ENCODE results near the gene SCD5.
A peak's percentile ranks its signal among the peaks of the same experiment; 100 is the strongest.

SCD5 gene

DNA sequence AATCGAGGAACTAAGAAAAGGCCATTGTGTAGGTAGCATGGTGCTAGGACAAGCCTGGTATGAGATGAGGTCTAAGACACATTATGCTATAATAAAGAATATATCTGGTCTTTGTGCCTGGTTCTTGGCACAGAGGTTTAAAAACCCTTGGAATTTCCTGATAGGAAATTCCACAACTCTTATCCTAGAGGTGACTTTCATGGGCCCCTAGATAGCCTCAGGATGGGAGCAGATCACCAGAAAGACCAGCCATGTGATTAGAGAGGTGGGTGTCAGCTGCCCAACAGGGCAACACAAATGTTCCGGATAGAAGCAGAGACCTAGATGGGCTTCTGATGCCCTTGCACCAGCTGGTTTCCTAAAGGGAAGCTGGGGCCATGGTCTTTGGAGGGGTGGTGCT, 107.2 kb downstream of the SCD5 start:
- peak; percentile 33 for DNase-seq (ENCODE audit: low spot score)

DNA sequence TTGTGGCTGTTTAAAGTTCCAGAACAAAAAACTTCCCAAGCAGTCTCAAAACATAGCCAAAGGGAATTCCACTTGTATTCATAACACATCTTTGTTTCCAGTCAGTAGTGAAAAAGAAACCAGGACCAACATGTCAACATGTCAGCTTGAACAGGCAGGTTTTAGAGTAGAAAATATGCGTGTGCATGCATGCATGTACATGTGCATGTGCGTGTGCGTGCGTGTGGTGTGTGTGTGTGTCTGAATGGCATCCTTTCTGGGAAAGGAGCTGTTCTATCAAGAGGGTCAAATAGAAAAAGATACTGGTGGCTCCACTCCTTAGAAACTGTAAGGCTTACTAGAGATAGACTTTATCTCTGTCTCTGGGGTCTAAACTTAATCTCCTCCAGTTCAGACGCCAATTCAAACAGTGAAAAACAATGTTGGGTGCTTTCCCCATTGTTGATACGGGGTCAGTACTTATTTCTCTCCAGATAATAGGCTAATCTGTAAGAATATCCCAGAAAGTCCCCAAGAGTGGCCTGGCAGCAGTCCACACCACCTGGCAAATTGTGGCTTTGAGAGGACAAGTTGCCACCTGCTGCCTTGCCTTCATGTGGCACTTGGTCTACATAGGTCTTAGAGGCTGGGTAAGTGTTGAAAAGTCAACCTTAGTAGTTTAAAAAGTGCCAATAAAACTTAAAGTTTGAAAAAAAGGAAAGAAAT, 110.4 kb downstream of the SCD5 start:
- no peak for DNase-seq (ENCODE audit: low spot score)

DNA sequence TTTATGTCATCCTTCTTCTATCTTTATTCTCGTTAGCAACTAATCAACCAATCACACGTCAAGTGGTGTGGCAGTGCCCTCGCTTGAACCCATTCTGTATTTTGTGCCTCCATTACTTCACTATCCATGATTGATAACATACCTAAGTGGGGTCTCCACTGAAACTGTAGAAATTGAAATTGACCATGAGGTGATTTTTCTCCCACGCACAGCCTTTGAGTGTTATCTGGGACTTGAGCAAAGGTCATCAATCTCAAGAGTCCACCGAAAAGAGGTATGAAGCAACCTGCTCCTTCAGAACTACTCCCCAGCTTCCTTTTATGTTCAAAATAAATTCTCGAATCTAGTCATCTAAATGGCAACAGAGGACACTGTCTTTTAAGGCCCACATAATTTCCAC, 111.1 kb downstream of the SCD5 start:
- no peak for DNase-seq (ENCODE audit: low spot score)

DNA sequence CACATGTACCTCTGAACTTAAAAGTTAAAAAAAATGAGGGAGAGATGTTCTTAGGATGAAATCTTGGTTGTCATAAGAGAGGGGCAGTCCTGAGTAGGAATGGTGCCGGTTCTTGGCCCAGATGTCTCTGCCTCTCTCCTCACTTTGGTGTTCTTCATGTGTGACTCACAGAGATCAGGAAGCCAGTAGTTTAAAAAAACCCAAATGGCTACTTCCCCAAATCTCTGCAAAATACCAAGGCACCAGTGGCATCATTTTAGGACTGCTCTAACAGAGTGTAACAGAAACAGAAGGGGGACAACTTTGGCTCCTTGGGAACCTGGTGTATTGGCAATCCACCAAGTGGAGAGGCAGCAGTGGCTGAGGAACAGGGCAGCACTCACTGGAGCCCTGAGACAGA, 116.8 kb downstream of the SCD5 start:
- DNase-seq (ENCODE audit: low spot score), result no peak

DNA sequence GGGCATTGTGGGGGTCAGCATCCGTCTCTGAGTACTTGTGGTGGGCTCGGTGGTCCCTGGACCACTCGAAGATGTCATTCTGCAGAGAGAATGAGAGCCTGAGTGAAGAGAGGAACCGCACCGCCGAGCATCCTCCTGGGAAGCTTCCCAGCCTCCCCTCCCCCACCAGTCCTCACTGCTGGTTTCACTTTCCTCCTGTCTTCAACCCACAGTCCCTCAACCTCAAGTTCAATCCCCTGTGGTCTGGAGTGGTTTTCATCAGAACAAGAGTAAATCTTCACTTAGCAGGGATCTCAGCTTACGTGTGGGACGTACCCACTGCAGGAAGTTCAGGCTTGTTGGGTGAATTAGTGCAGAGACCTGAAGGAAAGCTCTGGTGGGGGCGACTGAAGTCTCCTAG, 117.8 kb downstream of the SCD5 start:
- DNase-seq (ENCODE audit: low spot score), result no peak

GRCh38 chr4:82679531-82679930, 119.1 kb downstream of the SCD5 start:
- no peak for DNase-seq (ENCODE audit: low spot score)

DNA sequence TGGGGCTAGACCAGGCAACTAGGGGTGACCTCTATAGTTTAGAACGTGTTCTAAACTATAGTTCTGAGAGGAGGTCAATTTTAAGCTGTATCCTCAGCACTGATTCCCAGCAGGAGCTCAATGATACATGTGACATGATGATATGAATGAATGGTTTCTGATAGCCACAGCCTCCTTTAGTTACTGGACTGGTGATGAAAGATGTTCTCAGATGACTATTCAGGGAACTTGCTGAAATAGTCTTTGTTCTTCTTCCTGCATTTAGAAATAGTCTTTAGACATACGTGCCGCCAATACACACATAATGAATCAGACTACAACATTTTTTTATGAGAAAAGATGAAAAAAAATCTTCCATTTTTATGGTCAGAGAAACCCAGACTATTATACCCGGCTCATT, 120.5 kb downstream of the SCD5 start:
- no peak for DNase-seq (ENCODE audit: low spot score)

DNA sequence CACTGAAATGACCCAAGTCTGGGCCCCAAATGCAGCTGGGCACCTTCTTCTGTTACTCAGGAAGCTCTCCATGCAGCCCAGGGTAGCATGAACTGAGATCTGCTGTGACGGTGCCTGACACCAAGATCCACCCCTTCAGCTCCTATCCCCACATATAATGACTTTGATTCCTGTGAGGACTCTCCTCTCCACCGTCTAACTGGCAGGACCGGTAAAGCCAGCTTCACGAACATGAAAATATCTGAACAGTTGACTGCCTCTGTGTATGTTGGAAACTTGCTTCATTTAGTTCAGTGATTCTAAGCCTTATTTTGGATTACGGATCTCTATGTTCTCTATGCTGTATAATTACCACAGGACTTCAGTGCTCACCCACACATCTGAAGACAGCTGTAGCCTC, 121.3 kb downstream of the SCD5 start:
- DNase-seq (ENCODE audit: low spot score), result no peak

GRCh38 chr4:82667761-82668480, 130.7 kb downstream of the SCD5 start:
- no peak for DNase-seq (ENCODE audit: low spot score)

GRCh38 chr4:82666970-82667665, 131.5 kb downstream of the SCD5 start:
- DNase-seq (ENCODE audit: low spot score), result no peak

- no peak for DNase-seq (ENCODE audit: low spot score)
These were observed 137.2 kb downstream of the SCD5 start for GRCh38 chr4:82661181-82661992.

- DNase-seq (ENCODE audit: low spot score), result peak; percentile 6
These were observed 146.5 kb downstream of the SCD5 start for GRCh38 chr4:82652062-82652461.

- DNase-seq (ENCODE audit: low spot score), result no peak
These were observed 147.7 kb downstream of the SCD5 start for GRCh38 chr4:82650868-82651267.

GRCh38 chr4:82648356-82648755, 150.2 kb downstream of the SCD5 start:
- DNase-seq (ENCODE audit: low spot score), result no peak

DNA sequence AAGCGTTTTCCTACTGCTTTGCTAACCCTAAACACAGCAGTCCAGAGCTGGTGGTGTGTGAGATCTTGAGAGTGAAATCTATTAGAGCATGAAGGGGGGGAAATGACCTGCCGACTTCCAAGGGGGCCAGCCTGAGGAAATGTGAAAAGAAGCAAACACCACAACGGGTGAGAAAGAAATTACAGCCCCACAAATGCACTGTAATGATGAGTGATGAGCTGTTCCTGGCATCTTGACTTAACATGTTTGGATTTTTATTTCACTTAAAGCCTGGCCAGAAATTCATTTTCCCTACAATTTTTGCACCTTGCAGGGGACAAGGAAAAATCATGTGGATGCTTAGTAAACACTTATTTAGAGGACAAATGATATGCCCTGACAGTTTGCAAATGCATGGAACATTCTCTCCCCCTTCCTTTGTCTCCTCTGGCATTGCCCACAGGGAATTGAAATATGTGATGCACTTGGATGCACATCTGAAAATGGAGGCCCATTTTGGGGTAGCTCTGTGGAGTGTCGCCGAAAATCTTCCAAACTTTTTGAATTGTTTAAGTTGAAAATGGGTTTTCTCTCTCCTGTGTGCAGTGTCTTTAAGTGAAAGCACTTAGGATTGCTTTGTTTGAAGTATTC, 152.5 kb downstream of the SCD5 start:
- no peak for DNase-seq (ENCODE audit: low spot score)

DNA sequence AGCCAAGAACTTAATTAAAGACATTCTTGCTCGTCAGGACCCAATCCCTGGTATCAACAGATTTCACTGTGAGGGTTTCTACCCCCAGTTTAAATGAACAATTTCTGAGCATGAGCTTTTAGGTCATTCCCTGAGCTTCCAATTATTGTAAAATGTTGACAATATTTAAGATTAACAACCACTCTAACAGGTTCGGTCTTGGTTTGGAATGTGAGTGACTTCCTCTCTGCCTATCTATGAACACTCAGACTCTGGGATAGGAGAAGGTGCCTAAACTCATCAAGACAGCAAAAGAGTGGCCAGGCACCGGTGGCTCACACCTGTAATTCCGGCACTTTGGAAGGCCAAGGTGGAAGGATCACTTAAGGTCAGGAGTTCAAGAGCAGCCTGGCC, 153.9 kb downstream of the SCD5 start:
- DNase-seq (ENCODE audit: low spot score), result no peak

- no peak for DNase-seq (ENCODE audit: low spot score)
These were observed 154.4 kb downstream of the SCD5 start for GRCh38 chr4:82643994-82644733.

DNA sequence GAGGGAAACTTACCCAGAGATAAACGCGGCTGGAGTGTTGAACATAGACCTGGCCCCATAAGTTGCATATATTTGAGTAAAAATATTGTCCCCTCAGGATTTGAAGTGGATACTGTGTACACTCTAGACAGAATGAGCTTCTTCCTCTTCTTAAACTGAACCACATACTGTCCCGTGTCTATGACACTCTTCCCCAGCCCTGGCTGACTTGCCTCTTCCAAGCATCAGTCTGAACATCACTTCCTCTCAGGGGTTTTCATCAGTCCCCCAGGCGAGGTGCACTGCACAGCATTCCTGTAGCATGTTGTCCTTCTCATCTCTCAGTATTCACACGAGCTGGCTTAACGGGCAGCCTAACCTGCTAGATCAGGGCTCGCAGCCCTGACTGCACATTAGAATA, 156.3 kb downstream of the SCD5 start:
- DNase-seq (ENCODE audit: low spot score), result no peak

DNA sequence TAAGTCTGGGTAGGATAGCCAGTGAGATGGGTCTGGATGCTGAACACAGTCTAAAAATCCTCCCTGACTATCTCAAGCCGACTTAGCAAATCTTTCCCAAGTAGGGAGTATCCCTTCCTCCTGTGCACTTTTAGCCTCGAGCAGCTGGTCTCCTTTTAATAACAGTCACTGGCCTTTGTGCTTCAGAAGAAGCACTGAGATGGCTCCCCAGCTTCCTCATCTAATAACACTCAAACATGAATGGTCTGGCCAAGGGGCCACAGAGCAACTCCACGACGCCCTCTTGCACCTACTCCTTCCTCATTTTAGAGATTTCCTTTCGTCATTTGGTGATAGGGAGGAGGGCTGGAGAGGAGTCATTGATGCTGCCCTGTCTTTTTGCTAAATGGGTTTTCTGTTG, 158.1 kb downstream of the SCD5 start:
- no peak for DNase-seq (ENCODE audit: low spot score)

- no peak for DNase-seq (ENCODE audit: low spot score)
These were observed 158.6 kb downstream of the SCD5 start for GRCh38 chr4:82639971-82640370.

DNA sequence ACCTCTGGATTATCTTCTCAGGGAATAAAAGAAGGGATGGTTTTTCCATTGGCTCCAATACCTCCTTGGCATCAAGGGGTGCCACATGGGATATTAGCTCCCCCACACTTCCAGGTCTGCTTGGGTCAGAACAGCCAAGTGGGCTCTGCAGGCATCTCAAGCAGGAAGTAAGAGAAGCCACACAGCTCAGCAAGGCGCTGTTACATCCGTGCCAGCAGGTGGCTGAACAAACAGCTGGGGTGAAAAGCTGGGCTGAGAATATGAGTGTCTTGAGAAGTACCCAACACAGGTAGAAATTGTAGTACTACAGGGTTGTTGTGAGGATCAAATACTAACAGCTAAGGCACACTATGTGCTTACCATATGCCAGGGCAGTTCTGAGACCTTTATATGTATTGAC, 160.1 kb downstream of the SCD5 start:
- DNase-seq (ENCODE audit: low spot score), result no peak
